ENCODE results near the gene DRC7.
"Not testable (repeated sequence)": the region's sequence is repeated elsewhere in the genome, so short reads cannot be mapped to it uniquely, and the experiment has no call there.

DRC7 gene

GRCh38 chr16:57765160-57765728 is 70.6 kb downstream of the DRC7 start:
- no peak for DNase-seq

GRCh38 chr16:57766714-57767348 is 72.2 kb downstream of the DRC7 start:
- DNase-seq = no peak

DNA sequence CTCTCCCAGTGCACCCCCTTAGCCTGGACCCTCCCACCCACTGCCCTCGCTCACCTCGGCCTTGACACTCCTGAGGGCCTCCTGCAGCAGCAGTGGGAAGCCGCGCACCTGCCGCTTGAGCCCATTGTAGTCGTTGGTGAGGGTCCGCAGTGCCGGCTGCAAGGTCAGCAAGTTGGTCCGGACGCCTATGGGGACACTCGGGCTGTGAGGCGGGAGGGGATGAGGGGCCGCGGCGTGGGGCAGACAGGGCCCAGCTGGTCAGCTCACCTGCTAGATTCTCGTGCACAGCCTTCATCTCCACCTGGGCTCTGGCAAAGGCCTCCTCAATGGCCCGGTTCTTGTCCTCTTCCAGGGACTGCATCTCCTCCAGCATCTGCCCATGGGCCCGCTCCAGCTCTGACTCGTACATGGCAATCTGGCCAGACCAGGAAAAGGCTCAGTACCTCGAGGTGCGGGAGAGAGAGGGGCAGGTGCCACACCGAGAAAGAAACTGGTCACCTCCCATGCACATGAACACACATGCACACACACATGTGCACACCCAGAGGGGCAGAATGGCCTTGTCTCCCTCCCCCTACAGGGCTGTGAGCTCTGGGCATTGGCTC is 75.0 kb downstream of the DRC7 start:
- no peak for DNase-seq

DNA sequence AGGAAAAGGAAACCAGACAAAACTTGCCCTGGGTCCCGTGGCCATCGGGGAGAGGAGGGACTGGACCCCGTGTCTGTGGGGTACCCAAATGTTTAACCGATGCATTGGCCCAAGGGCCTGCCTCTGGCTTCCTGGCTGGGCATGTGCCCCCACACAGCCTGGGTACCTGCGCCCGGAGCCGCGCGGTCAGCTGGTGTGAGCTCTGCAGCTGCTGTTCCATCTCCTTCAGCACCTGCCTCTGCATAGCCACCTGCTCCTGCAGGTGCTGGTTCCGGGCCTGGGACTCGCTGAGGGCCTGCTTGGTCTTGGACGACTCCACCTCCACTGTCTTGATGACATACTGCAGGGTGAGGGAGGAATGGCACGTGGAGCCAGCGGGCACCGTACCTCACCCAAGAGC is 75.8 kb downstream of the DRC7 start:
- no peak for DNase-seq

DNA sequence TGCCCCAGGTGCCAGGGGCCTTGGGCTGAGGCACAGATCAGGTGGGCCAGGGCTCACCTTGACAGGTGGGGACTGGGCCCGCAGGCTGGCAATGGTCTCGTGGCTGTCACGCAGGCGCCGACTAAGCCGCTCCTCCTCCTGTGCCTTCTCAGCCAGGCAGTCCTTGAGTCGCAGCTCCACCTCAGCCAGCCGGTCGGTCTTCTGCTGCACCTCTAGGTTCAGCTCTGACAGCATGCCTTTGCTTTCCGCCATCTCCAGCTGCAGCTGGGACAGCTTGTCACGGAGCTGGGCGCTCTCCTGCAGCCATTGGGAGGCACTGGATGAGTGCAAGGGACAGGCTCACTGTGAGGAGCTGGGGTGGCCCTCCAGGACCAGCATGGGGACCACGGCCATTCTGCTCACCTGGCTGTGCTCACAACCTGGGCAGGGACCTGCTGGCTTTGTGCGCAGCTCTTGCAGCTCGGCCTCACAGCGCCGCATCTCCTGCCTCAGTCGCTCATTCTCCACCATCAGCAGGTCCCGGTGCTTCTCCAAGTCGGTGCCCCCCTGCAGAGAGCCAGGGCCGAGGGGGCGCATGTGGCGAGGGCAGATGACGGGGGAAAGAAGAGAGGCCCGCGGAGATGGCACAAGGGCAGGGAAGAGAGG is 76.7 kb downstream of the DRC7 start:
- no peak for DNase-seq

DNA sequence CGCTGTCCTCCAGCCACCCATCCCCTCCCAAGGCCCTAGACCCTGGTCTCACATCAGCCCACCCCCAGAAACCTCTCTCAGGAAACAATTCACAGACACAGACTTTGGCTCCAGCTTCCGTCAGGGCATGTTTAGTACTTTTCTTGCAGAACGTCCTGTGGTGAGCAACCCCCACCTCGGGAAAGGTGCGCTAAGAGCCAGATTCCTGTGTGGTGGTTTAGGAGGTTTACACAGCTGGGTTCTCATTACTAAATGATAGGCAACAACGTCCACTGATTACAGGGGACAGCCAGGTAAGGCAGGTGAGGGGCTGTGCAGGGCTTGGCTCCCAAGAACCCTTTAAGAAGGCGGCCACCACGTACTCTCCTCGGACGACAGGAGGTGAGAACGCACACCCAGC is 78.4 kb downstream of the DRC7 start:
- DNase-seq = no peak

GRCh38 chr16:57773655-57774295 is 79.2 kb downstream of the DRC7 start:
- no peak for DNase-seq

GRCh38 chr16:57774705-57775285 is 80.2 kb downstream of the DRC7 start:
- no peak for DNase-seq

- DNase-seq = no peak
Measured at GRCh38 chr16:57775661-57776469, 81.3 kb downstream of the DRC7 start.

DNA sequence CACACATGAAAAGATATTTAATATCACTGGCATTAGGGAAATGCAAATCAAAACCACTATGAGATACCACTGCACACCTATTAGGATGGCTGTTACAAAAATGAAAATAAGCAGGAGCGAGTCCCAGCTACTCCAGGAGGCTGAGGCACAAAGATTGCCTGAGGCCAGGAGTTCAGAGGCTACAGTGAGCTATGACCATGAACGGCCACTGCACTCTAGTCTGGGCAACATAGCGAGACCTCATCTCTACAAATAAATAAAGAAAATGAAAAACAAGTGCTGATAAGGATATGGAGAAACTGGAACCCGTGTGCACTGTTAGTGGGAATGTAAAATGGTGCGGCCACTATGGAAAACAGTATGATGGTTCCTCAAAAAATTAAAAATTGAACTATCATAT is 84.1 kb downstream of the DRC7 start:
- DNase-seq = no peak

- DNase-seq = not testable (repeated sequence)
Measured at GRCh38 chr16:57779836-57780235, 85.2 kb downstream of the DRC7 start.

DNA sequence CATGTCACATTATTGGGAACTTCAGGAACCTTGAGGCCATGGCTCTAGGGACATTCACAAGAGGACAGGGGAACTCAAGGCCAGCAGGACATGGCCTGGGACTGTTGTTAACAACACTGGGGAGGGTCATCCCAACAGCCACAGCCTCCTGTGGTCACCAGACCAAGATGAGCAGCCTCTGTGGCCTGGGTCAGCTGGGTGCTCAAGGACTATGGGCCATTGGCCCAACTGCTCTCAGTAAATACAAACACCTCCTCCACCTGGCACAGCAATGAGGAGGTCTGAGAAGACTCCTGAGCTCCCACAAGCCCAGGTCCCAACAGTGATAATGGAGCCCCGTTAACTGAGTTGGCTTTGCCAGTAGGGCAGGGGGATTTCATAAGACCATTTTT is 86.7 kb downstream of the DRC7 start:
- DNase-seq = no peak
